Activated T-helper 2 cell treated with anti-CD3 and anti-CD28 coated beads, Interferon-gamma antibody, Interleukin-2, Interleukin-4, amounts not matched to agents 10 μg/mL and 5 μg/mL and 100 μg/mL, durations not matched to agents 14 hours and 24 hours and 36 hours (primary cell): Measurements from ENCODE around the gene CRIP2. TPM values are rescaled to one million over a fixed set of nuclear protein-coding genes. Genes with fewer than 3 reads are reported as not detected.

Experiments used
- DNase-seq: peaks from one replicate; pipeline ENCODE4 v3.0.0; 2021; ENCODE audit warnings: low spot score
- H3K27ac Mint-ChIP-seq: one replicate; pipeline ENCODE4 v1.8.0; 2021; ENCODE audit warnings: mixed read lengths
- H3K27me3 Mint-ChIP-seq: one replicate; pipeline ENCODE4 v1.8.0; 2021; ENCODE audit warnings: low read depth, mixed read lengths
- H3K36me3 Mint-ChIP-seq: one replicate; pipeline ENCODE4 v1.8.0; 2021; ENCODE audit warnings: low read depth, mixed read lengths
- H3K4me1 Mint-ChIP-seq: one replicate; pipeline ENCODE4 v1.8.0; 2021; ENCODE audit warnings: low read depth, mixed read lengths
- H3K4me3 Mint-ChIP-seq: one replicate; pipeline ENCODE4 v1.8.0; 2021; ENCODE audit warnings: low read depth, mild to moderate bottlenecking, moderate library complexity, mixed read lengths
- H3K9me3 Mint-ChIP-seq: one replicate; pipeline ENCODE4 v1.8.0; 2021; ENCODE audit warnings: mixed read lengths
- intact Hi-C: fragments of 100-400 bp; cut with micrococcal nuclease; formaldehyde crosslinking; loops from one replicate; pipeline ENCODE4 v1.15.1; 2023
- total RNA-seq: library from RNA; stranded (reverse); gene quantifications from 2 replicates; pipeline ENCODE4 v1.2.3, GENCODE V29; 2022

CRIP2 gene
- total RNA-seq, 1 donor from 2014 or later, result 0.16 TPM

- H3K4me1 Mint-ChIP-seq, result peaks cover 21% of the 10 kb centered on the region
- H3K36me3 Mint-ChIP-seq, result peaks cover 5% of the 10 kb centered on the region
- peaks cover 34% of the 10 kb centered on the region for H3K27me3 Mint-ChIP-seq
- DNase-seq, result no peak
- no peak overlapping the region for H3K27ac Mint-ChIP-seq
- no peaks in the 10 kb centered on the region for H3K9me3 Mint-ChIP-seq
- intact Hi-C loops, result no loop called here
- H3K4me3 Mint-ChIP-seq, result no peak overlapping the region
Measured at GRCh38 chr14:105477660-105478397, 3.2 kb downstream of the CRIP2 start.

- Mint-ChIP-seq H3K4me3 (no peak overlapping the region), H3K4me1 (peaks cover 21% of the 10 kb centered on the region), H3K9me3 (no peaks in the 10 kb centered on the region), H3K27ac (no peak overlapping the region), H3K27me3 (peaks cover 34% of the 10 kb centered on the region), H3K36me3 (peaks cover 5% of the 10 kb centered on the region)
- DNase-seq, result no peak
- intact Hi-C loops, result no loop called here
Measured at GRCh38 chr14:105478398-105479251, 4.0 kb downstream of the CRIP2 start.

- Mint-ChIP-seq H3K4me1 (peaks cover 26% of the 10 kb centered on the region), H3K27me3 (peaks cover 34% of the 10 kb centered on the region), H3K9me3 (no peaks in the 10 kb centered on the region), H3K27ac (no peak overlapping the region), H3K36me3 (peaks cover 5% of the 10 kb centered on the region), H3K4me3 (no peak overlapping the region)
- DNase-seq, result no peak
- intact Hi-C loops, result loop anchor here (2.0 to 10.0 kb wide), 3 partner anchors 49 to 685 kb away; partner anchors contain the start of gene AKT1
Measured at GRCh38 chr14:105479431-105480158, 5.0 kb downstream of the CRIP2 start.

GRCh38 chr14:105480199-105480746 lies 5.7 kb downstream of the CRIP2 start:
- Mint-ChIP-seq H3K27me3 (peaks cover 33% of the 10 kb centered on the region), H3K4me1 (peaks cover 27% of the 10 kb centered on the region), H3K4me3 (no peak overlapping the region), H3K9me3 (no peaks in the 10 kb centered on the region), H3K36me3 (peaks cover 5% of the 10 kb centered on the region), H3K27ac (no peak overlapping the region)
- DNase-seq, result no peak
- intact Hi-C loops, result loop anchor here (2.0 to 10.0 kb wide), 3 partner anchors 49 to 685 kb away; partner anchors contain the start of gene AKT1

- peak overlapping the region; percentile 97 for H3K27ac Mint-ChIP-seq
- peaks cover 27% of the 10 kb centered on the region for H3K27me3 Mint-ChIP-seq
- DNase-seq, result peak; percentile 84
- peaks cover 27% of the 10 kb centered on the region for H3K4me1 Mint-ChIP-seq
- intact Hi-C loops, result loop anchor here (2.0 to 10.0 kb wide), 3 partner anchors 48 to 686 kb away; partner anchors contain the start of gene AKT1
- peaks cover 5% of the 10 kb centered on the region for H3K36me3 Mint-ChIP-seq
- H3K9me3 Mint-ChIP-seq, result no peaks in the 10 kb centered on the region
- H3K4me3 Mint-ChIP-seq, result peak overlapping the region; percentile 41
Measured at GRCh38 chr14:105480807-105481801, 6.5 kb downstream of the CRIP2 start.

- DNase-seq, result peak; percentile 93
- Mint-ChIP-seq H3K4me3 (peak overlapping the region; percentile 60), H3K27me3 (peaks cover 19% of the 10 kb centered on the region), H3K36me3 (peaks cover 5% of the 10 kb centered on the region), H3K27ac (peak overlapping the region; percentile 97), H3K4me1 (peaks cover 27% of the 10 kb centered on the region), H3K9me3 (no peaks in the 10 kb centered on the region)
- intact Hi-C loops, result loop anchor here (1.0 to 10.0 kb wide), 5 partner anchors 9 to 687 kb away; partner anchors contain the start of genes AKT1, GPR132 and TEDC1
Measured at GRCh38 chr14:105481886-105482457, 7.4 kb downstream of the CRIP2 start.

- peak overlapping the region; percentile 33 for H3K4me3 Mint-ChIP-seq
- H3K36me3 Mint-ChIP-seq, result no peaks in the 10 kb centered on the region
- intact Hi-C loops, result loop anchor here (1.0 to 10.0 kb wide), 3 partner anchors 9 to 688 kb away; partner anchors contain the start of genes AKT1, GPR132 and TEDC1
- H3K27ac Mint-ChIP-seq, result peak overlapping the region; percentile 97
- no peaks in the 10 kb centered on the region for H3K9me3 Mint-ChIP-seq
- peaks cover 13% of the 10 kb centered on the region for H3K27me3 Mint-ChIP-seq
- H3K4me1 Mint-ChIP-seq, result peaks cover 24% of the 10 kb centered on the region
- DNase-seq, result no peak
Measured at GRCh38 chr14:105482486-105483110, 8.0 kb downstream of the CRIP2 start.

- H3K4me1 Mint-ChIP-seq, result peaks cover 24% of the 10 kb centered on the region
- H3K9me3 Mint-ChIP-seq, result no peaks in the 10 kb centered on the region
- no peak for DNase-seq
- intact Hi-C loops, result loop anchor here (2.0 to 10.0 kb wide), 2 partner anchors 419 to 689 kb away; partner anchors contain the start of genes AKT1 and GPR132
- H3K4me3 Mint-ChIP-seq, result no peak overlapping the region
- peak overlapping the region; percentile 97 for H3K27ac Mint-ChIP-seq
- H3K27me3 Mint-ChIP-seq, result peaks cover 13% of the 10 kb centered on the region
- no peaks in the 10 kb centered on the region for H3K36me3 Mint-ChIP-seq
Measured at GRCh38 chr14:105483300-105484068, 8.9 kb downstream of the CRIP2 start.

- Mint-ChIP-seq H3K27ac (peak overlapping the region; percentile 49), H3K4me3 (no peak overlapping the region), H3K4me1 (peaks cover 28% of the 10 kb centered on the region), H3K27me3 (peaks cover 12% of the 10 kb centered on the region), H3K36me3 (peaks cover 2% of the 10 kb centered on the region), H3K9me3 (no peaks in the 10 kb centered on the region)
- DNase-seq, result peak; percentile 45
- intact Hi-C loops, result loop anchor here (10.0 kb wide), 1 partner anchor 690 kb away; the partner anchor contains the start of gene AKT1
Measured at GRCh38 chr14:105484069-105484996, 9.7 kb downstream of the CRIP2 start.
